Liver (tissue), 9 donors: ENCODE data around the gene ASXL1. TPM values are rescaled to one million over a fixed set of nuclear protein-coding genes. Genes with fewer than 3 reads are reported as not detected.
A peak's percentile ranks its signal among the peaks of the same experiment; 100 is the strongest.

ENCODE experiments used
- DNase-seq: peaks from one replicate; pipeline ENCODE4 v3.0.0-alpha.2; 2017; ENCODE audit warnings: low spot score
- H3K27ac ChIP-seq, 2 donors: one replicate each; pipeline ENCODE4 v1.7.0; 2013; ENCODE audit warnings: inconsistent platforms in 2 of 2, low read length in 2 of 2, control low read depth in 1 of 2, low read depth in 1 of 2, mild to moderate bottlenecking in 1 of 2
- H3K27me3 ChIP-seq, 4 donors: one replicate each; pipeline versions ENCODE4 v1.6.1 to v1.7.0; 2013; ENCODE audit warnings: low read length in 3 of 4, inconsistent platforms in 1 of 4, mild to moderate bottlenecking in 1 of 4, moderate library complexity in 1 of 4; ENCODE audit not compliant: control insufficient read depth in 4 of 4, insufficient read depth in 4 of 4
- H3K36me3 ChIP-seq, 4 donors: one replicate each; pipeline versions ENCODE4 v1.6.1 to v1.7.0; 2013; ENCODE audit warnings: low read length in 3 of 4, mild to moderate bottlenecking in 3 of 4, low read depth in 1 of 4, moderate library complexity in 1 of 4; ENCODE audit not compliant: control insufficient read depth in 4 of 4, insufficient read depth in 3 of 4
- H3K4me1 ChIP-seq, 4 donors: one replicate each; pipeline versions ENCODE4 v1.6.1 to v1.7.0; 2013; ENCODE audit warnings: low read length in 3 of 4, mild to moderate bottlenecking in 3 of 4, moderate library complexity in 1 of 4; ENCODE audit not compliant: control insufficient read depth in 4 of 4, insufficient read depth in 4 of 4
- H3K4me3 ChIP-seq, 3 donors: one replicate each; pipeline versions ENCODE4 v1.6.1 to v1.7.0; 2013; ENCODE audit warnings: low read length in 3 of 3, control low read depth in 1 of 3, low read depth in 1 of 3, mild to moderate bottlenecking in 1 of 3
- H3K9ac ChIP-seq, 2 donors: one replicate each; pipeline ENCODE4 v1.7.0; 2013; ENCODE audit warnings: low read length in 2 of 2, mild to moderate bottlenecking in 2 of 2, moderate library complexity in 2 of 2, control low read depth in 1 of 2, low read depth in 1 of 2
- H3K9me3 ChIP-seq, 4 donors: one replicate each; pipeline versions ENCODE4 v1.6.1 to v1.7.0; 2013; ENCODE audit warnings: low read length in 3 of 4; ENCODE audit not compliant: control insufficient read depth in 4 of 4
- EGR1 ChIP-seq, 2 donors: IDR thresholded peaks; 2 replicates each; pipeline ENCODE4 v1.6.1; 2016 to 2018; ENCODE audit warnings: antibody characterized with exemption in 2 of 2, low read depth in 2 of 2
- FOXA1 ChIP-seq: IDR thresholded peaks from 2 replicates; pipeline ENCODE4 v1.6.1; 2016; ENCODE audit warnings: antibody characterized with exemption
- GABPA ChIP-seq, 2 donors: IDR thresholded peaks in 1 of 2; conservative IDR thresholded peaks in 1 of 2; 2 replicates each; pipeline ENCODE4 v1.6.1; 2016; ENCODE audit warnings: antibody characterized with exemption in 2 of 2, mild to moderate bottlenecking in 1 of 2, moderate library complexity in 1 of 2
- HNF4A ChIP-seq, 2 donors: conservative IDR thresholded peaks; 2 replicates each; pipeline ENCODE4 v1.6.1; 2016; ENCODE audit warnings: antibody characterized with exemption in 2 of 2, mild to moderate bottlenecking in 2 of 2
- HNF4G ChIP-seq: IDR thresholded peaks from 2 replicates; pipeline ENCODE4 v1.6.1; 2016; ENCODE audit warnings: antibody characterized with exemption
- JUND ChIP-seq, 2 donors: IDR thresholded peaks; 2 replicates each; pipeline ENCODE4 v1.6.1; 2016; ENCODE audit warnings: antibody characterized with exemption in 2 of 2
- NR2F2 ChIP-seq: IDR thresholded peaks from 2 replicates; pipeline ENCODE4 v1.6.1; 2016; ENCODE audit warnings: antibody characterized with exemption
- RAD21 ChIP-seq, 2 donors: IDR thresholded peaks; 2 replicates each; pipeline ENCODE4 v1.6.1; 2016; ENCODE audit warnings: antibody characterized with exemption in 2 of 2, mild to moderate bottlenecking in 2 of 2
- RXRA ChIP-seq, 2 donors: IDR thresholded peaks; 2 replicates each; pipeline ENCODE4 v1.6.1; 2017 to 2018; ENCODE audit warnings: antibody characterized with exemption in 2 of 2, mild to moderate bottlenecking in 1 of 2
- SP1 ChIP-seq: IDR thresholded peaks from 2 replicates; pipeline ENCODE4 v1.6.1; 2018; ENCODE audit warnings: antibody characterized with exemption, mild to moderate bottlenecking
- TAF1 ChIP-seq: conservative IDR thresholded peaks from 2 replicates; pipeline ENCODE4 v1.6.1; 2016; ENCODE audit warnings: antibody characterized with exemption, mild to moderate bottlenecking
- YY1 ChIP-seq: IDR thresholded peaks from 2 replicates; pipeline ENCODE4 v1.6.1; 2016; ENCODE audit warnings: antibody characterized with exemption, mild to moderate bottlenecking
- ZBTB33 ChIP-seq: IDR thresholded peaks from 2 replicates; pipeline ENCODE4 v1.6.1; 2016; ENCODE audit warnings: antibody characterized with exemption
- WGBS: extraction: QIAGEN DNeasy Blood & Tissue Kit; methylation state at CpG from one replicate; pipeline ENCODE4 v1.1.7; 2013; 5-methylcytosine and 5-hydroxymethylcytosine counted together
- polyA plus RNA-seq, 2 donors: library from polyadenylated mRNA; stranded (reverse) in 1 of 2; unstranded in 1 of 2; fragments of 200-250 nt in 1 of 2; fragments of >200 nt in 1 of 2; fragmentation: Nextera tagmentation in 1 of 2; extraction: Ambion mirVana in 1 of 2; gene quantifications; one replicate each; pipeline versions ENCODE4 v1.2.1 to v1.2.3, GENCODE V29; 2013 to 2015
- total RNA-seq, 2 donors: library from RNA; depleted of rRNA; stranded (reverse); fragments of >200 nt; gene quantifications; one replicate each; pipeline ENCODE4 v1.2.3, GENCODE V29; 2014
- TF ChIP-seq, protein P1 (sequence below): IDR thresholded peaks from 2 replicates; pipeline ENCODE4 v1.6.1; 2016; ENCODE audit warnings: antibody characterized with exemption
- TF ChIP-seq, protein P2 (sequence below): fragments of 150-350 bp; IDR thresholded peaks from 2 replicates; pipeline ENCODE4 v1.5.1; 2017; ENCODE audit warnings: improper control_type of control experiment, low read depth, low read length; ENCODE audit not compliant: missing input control
- TF ChIP-seq, protein P3 (sequence below): IDR thresholded peaks from 2 replicates; pipeline ENCODE4 v1.6.1; 2016; ENCODE audit warnings: antibody characterized with exemption, mild to moderate bottlenecking
- TF ChIP-seq, protein P4 (sequence below): IDR thresholded peaks from 2 replicates; pipeline ENCODE4 v1.6.1; 2016; ENCODE audit warnings: antibody characterized with exemption
- donor health status: healthy.
- donor health status: healthy.
- donor health status: healthy.
- donor health status: healthy.
- donor health status: healthy.

The ASXL1 gene
- total and polyA plus RNA-seq, 4 donors, result 13.4 to 61.3 (median 24.5) TPM

GRCh38 chr20:32474009-32474716 lies 116.0 kb downstream of the ASXL1 start:
- Histone ChIP-seq H3K27ac (peak overlapping the region; percentile 68 to 75), H3K4me1 (peaks cover 37 to 66% (median 48%) of the 10 kb centered on the region in 4 donors), H3K9me3 (no peaks in the 10 kb centered on the region), H3K27me3 (no peaks in the 10 kb centered on the region), H3K4me3 (no peak overlapping the region), H3K36me3 (no peaks in the 10 kb centered on the region), H3K9ac (no peak overlapping the region)
- WGBS, result 74% methylated on average over 18 of the region's 18 CpGs
- no peak for DNase-seq
- TF ChIP-seq YY1 (no peak), ZBTB33 (no peak), NR2F2 (no peak), TAF1 (no peak), JUND (IDR thresholded peaks at IDR 0.05) (no peak), GABPA (IDR thresholded peaks at IDR 0.05 in 1 of 2, conservative IDR thresholded peaks at IDR 0.05 in 1 of 2) (no peak), EGR1 (IDR thresholded peaks at IDR 0.05; ENCODE audit: low read depth in 2 of 2) (no peak), RXRA (IDR thresholded peaks at IDR 0.05) (no peak), HNF4G (no peak), RAD21 (IDR thresholded peaks at IDR 0.05) (no peak), HNF4A (conservative IDR thresholded peaks at IDR 0.05) (no peak), FOXA1 (no peak), SP1 (no peak)
- TF ChIP-seq, protein P1, sequence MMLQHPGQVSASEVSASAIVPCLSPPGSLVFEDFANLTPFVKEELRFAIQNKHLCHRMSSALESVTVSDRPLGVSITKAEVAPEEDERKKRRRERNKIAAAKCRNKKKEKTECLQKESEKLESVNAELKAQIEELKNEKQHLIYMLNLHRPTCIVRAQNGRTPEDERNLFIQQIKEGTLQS, result no peak
- TF ChIP-seq, protein P2, sequence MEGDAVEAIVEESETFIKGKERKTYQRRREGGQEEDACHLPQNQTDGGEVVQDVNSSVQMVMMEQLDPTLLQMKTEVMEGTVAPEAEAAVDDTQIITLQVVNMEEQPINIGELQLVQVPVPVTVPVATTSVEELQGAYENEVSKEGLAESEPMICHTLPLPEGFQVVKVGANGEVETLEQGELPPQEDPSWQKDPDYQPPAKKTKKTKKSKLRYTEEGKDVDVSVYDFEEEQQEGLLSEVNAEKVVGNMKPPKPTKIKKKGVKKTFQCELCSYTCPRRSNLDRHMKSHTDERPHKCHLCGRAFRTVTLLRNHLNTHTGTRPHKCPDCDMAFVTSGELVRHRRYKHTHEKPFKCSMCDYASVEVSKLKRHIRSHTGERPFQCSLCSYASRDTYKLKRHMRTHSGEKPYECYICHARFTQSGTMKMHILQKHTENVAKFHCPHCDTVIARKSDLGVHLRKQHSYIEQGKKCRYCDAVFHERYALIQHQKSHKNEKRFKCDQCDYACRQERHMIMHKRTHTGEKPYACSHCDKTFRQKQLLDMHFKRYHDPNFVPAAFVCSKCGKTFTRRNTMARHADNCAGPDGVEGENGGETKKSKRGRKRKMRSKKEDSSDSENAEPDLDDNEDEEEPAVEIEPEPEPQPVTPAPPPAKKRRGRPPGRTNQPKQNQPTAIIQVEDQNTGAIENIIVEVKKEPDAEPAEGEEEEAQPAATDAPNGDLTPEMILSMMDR, result no peak
- TF ChIP-seq, protein P3, sequence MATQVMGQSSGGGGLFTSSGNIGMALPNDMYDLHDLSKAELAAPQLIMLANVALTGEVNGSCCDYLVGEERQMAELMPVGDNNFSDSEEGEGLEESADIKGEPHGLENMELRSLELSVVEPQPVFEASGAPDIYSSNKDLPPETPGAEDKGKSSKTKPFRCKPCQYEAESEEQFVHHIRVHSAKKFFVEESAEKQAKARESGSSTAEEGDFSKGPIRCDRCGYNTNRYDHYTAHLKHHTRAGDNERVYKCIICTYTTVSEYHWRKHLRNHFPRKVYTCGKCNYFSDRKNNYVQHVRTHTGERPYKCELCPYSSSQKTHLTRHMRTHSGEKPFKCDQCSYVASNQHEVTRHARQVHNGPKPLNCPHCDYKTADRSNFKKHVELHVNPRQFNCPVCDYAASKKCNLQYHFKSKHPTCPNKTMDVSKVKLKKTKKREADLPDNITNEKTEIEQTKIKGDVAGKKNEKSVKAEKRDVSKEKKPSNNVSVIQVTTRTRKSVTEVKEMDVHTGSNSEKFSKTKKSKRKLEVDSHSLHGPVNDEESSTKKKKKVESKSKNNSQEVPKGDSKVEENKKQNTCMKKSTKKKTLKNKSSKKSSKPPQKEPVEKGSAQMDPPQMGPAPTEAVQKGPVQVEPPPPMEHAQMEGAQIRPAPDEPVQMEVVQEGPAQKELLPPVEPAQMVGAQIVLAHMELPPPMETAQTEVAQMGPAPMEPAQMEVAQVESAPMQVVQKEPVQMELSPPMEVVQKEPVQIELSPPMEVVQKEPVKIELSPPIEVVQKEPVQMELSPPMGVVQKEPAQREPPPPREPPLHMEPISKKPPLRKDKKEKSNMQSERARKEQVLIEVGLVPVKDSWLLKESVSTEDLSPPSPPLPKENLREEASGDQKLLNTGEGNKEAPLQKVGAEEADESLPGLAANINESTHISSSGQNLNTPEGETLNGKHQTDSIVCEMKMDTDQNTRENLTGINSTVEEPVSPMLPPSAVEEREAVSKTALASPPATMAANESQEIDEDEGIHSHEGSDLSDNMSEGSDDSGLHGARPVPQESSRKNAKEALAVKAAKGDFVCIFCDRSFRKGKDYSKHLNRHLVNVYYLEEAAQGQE, result no peak
- TF ChIP-seq, protein P4, sequence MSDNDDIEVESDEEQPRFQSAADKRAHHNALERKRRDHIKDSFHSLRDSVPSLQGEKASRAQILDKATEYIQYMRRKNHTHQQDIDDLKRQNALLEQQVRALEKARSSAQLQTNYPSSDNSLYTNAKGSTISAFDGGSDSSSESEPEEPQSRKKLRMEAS, result no peak
